22Rv1 (cell line): Measurements from ENCODE around the gene BCL11B.

Experiments used
- H3K27ac ChIP-seq: fragments of 450-650 bp; 2 replicates; pipeline ENCODE4 v1.5.1; 2017
- ZFX ChIP-seq: fragments of 450-650 bp; IDR thresholded peaks from 2 replicates; pipeline ENCODE4 v1.6.1; 2017; ENCODE audit warnings: antibody characterized with exemption, borderline replicate concordance
- TF ChIP-seq, protein P1 (sequence below): fragments of 450-650 bp; IDR thresholded peaks from 2 replicates; pipeline ENCODE4 v1.5.1; 2017; ENCODE audit warnings: mild to moderate bottlenecking

BCL11B gene

DNA sequence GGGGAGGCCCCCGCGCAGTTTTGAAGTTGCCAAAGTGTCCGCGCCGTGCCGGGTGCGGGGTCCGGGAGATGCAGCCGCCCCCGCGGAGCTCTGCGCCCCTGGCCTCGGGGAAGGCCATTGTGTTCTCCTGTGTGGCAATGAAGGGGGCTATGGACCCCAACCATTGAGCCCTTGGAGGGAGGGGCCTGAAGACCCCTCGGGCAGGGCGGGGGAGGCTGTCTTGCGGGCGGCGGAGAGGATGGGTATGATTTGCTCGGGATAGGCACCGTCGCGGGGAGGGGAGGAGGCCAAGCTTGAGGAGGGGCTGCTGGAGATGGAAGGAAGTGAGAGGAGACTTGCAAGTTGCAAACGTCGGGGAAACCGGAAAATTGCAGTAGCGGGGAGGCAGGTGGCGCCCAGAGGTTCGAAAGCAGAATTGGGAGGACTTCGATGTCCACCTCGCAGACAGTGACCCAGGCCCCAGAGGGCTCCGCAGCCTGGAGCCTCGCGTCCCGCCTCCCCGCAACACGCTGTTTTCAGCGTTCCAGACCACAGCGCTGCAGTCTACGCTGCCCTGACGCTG lies 25.4 kb downstream of the BCL11B start:
- TF ChIP-seq ZFX: no peak
- TF ChIP-seq, protein P1, sequence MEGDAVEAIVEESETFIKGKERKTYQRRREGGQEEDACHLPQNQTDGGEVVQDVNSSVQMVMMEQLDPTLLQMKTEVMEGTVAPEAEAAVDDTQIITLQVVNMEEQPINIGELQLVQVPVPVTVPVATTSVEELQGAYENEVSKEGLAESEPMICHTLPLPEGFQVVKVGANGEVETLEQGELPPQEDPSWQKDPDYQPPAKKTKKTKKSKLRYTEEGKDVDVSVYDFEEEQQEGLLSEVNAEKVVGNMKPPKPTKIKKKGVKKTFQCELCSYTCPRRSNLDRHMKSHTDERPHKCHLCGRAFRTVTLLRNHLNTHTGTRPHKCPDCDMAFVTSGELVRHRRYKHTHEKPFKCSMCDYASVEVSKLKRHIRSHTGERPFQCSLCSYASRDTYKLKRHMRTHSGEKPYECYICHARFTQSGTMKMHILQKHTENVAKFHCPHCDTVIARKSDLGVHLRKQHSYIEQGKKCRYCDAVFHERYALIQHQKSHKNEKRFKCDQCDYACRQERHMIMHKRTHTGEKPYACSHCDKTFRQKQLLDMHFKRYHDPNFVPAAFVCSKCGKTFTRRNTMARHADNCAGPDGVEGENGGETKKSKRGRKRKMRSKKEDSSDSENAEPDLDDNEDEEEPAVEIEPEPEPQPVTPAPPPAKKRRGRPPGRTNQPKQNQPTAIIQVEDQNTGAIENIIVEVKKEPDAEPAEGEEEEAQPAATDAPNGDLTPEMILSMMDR: no peak
- H3K27ac ChIP-seq: no peak overlapping the region

DNA sequence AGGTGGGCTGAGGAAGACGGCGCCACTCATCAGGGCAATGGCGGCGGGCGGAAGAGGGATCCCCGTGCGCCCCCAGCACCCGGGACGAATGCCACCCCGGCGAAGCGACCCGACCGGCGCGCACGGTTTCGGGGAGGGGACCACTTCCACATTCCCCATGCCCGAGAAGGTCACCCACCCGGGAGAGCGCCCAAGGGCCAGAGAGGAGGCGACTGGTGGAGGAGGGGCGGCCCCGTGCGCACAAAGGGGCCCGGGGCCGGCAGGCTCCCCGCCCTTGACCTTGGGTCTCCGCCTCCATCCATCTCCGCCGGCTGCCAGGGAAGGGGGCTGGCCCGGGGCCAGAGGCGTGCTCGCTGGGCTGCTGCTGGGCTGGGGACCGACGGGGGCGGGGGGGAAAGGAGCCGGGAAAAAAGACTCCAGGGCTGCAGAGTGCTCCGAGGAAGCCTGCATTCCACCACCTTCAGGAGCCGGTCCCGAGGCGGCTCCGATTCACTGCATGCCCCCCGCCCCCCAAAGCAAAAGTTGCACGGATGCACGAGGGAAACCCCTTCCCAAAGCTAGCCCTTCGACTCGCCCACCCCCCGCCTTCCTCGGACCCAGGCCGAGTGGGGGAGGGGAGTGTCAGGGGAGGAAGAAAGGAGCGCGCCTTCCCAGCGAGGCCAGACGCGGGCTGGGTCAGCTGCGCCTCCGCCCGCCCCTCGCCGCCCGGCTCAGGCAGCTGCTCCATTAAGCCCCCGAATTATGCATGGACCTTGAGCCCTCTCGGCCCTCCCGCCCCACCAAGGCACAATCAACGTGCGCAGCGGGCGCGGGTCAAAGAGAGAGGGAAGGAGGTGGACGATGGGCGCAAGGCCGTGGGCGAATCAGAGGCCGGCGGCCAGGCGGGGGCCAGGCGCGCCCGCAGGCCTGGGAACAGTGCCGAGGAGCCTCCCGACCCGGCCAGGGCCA lies 26.2 kb downstream of the BCL11B start:
- H3K27ac ChIP-seq: no peak overlapping the region
- TF ChIP-seq, protein P1: no peak
- TF ChIP-seq ZFX: no peak

DNA sequence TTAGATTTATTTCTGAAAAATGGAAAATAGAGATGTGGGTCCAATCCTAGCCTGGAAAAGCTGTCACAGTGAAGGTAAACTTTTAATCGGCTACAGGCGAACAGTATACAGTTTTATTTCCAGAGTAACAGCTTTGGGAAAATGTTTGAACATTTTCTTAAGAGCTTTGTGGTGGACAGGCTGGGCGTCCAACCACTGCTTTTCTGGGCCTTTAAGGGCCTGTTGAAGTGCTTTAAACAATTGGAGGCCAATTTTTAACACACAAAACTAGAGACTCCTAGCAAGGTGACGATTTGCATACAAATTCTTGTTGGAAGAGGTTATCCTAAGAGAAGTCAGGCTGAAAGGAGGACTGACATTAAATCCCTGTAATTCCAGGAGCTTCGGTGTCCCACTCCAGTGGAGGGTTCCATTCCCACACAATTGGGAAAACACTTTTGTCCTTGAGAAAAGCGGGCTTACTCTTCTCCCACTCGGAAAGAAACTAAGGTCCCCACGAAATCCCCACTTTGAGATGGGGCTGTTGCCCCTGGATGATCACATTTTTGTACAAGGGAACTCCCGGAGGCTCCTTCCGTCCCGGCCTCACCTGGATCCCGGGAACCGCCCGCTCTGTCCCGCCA lies 26.9 kb downstream of the BCL11B start:
- TF ChIP-seq, protein P1: no peak
- no peak for TF ChIP-seq ZFX
- no peak overlapping the region for H3K27ac ChIP-seq

DNA sequence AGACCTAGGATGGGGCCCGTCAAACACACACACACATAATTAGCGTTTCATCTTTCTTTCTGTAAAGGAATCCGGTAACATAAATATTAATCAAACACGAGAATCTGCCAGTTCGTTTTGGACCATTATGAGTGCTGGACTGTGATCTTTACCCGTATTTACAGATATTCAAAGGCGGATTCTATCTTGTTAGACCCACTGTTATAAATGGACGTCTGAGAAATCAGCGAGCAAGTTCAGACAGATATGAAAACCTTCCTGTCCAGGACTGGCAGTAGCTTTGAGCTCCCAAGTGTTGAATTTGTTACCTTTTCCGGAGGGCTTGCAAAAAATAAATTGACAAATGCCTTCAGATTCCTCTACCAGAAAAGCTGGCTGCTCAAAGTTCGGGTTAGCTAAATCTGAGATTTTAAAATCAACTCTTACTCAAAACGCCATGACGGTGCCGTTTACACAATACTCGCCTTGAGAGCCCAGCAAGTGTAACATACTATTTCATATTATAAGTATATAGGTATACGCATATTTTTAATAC lies 27.6 kb downstream of the BCL11B start:
- no peak for TF ChIP-seq ZFX
- TF ChIP-seq, protein P1: no peak
- H3K27ac ChIP-seq: no peak overlapping the region

DNA sequence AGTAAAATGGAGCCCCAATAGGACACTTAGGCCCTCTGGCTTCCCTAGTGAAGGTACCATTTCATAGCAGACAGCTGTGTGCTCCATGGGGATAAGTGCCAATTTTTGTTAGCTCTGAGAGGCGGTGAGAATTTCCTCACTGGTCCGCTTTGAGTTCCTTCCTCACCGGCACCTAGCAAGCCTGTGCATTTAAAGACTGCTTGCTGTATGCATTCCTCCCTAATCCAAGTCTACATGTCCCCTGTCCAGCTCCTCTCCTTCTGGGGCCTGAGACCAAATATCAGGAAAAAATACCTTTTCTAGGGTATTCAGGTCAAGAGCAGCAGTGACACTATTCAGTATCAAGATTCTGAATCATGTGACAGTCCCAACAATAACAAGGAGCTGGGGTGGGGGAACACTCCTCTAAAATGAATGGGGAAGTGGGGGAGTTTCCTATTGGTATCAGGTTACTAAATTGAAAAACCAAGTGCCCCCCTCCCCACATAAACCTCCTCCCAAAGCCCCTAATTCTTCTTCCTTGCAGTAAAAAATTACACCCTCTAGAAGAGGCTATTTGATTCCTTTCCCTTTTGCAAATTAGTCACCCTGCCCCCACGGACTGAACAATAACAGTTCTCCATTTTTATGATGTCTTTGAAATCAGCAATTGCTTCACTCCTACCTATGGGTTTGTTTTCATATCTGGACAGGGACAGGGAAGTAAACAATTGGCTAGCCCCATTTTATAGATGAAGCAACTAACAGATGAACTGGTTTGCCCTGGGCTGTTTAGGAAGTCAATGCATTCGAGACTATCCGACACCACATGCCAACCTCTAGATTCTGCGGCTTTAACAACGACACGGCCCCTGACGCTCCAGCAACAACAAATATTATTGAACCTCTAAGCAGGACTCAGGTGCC lies 28.9 kb downstream of the BCL11B start:
- no peak overlapping the region for H3K27ac ChIP-seq
- TF ChIP-seq, protein P1: no peak
- TF ChIP-seq ZFX: no peak

DNA sequence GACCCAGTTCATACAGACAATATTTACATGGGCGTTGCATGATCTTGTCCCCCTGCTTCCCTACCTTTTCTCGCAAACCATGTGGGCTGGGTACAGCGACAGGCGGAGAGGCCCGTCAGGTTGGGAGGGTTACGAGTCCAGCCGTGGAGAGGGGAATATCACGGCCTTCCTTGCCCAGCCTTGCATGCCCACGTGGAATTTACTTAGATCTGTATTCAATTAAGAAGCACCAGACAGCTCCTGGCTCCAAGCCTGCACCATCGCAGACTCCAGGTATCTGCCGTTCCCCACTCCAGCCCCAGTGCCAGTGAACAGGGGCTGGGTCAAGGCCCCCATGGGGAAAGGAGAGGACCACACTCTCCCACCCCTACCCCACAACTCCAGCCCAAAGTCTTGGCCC lies 29.8 kb downstream of the BCL11B start:
- no peak overlapping the region for H3K27ac ChIP-seq
- TF ChIP-seq, protein P1: no peak
- no peak for TF ChIP-seq ZFX
